Caco-2 (cell line): ENCODE measurements around the gene GRIK4. TPM values are rescaled to one million over a fixed set of nuclear protein-coding genes. Genes with fewer than 3 reads are reported as not detected.

Source experiments
- BruUV-seq: library from RNA; stranded (reverse); fragments of 400-500 nt; replicated peaks from 2 replicates; lab custom pipeline; 2021; lab: Mats Ljungman, UMichigan
- CTCF ChIA-PET: fragments of 300-600 bp; sonication (Branson Sonifier 250); formaldehyde crosslinking; loops from one replicate; lab custom pipeline; 2022; ENCODE audit warnings: antibody characterized with exemption; lab: Charles Lee
- POLR2A ChIA-PET: fragments of 300-600 bp; sonication (Branson Sonifier 250); formaldehyde crosslinking; loops from one replicate; lab custom pipeline; 2022; ENCODE audit warnings: antibody characterized with exemption; lab: Charles Lee
- DNase-seq, 2 experiments: peaks; one replicate each; pipeline versions ENCODE4 v3.0.0 to v3.0.0-alpha.2; 2020 to 2022
- H3K27me3 ChIP-seq: replicated peaks from 2 replicates; pipeline ENCODE4 v1.6.0; 2011; ENCODE audit warnings: low read length; ENCODE audit not compliant: control insufficient read depth, insufficient read depth
- H3K36me3 ChIP-seq: 2 replicates; pipeline ENCODE4 v1.5.1; 2011; ENCODE audit warnings: low read length; ENCODE audit not compliant: control insufficient read depth, insufficient read depth
- H3K4me1 ChIP-seq: fragments of 250-450 bp; sonication (Bioruptor Pico); 2 replicates; pipeline ENCODE4 v1.5.1; 2020; ENCODE audit warnings: mild to moderate bottlenecking
- H3K4me3 ChIP-seq: 2 replicates; pipeline ENCODE4 v1.5.1; 2011; ENCODE audit warnings: low read depth, mild to moderate bottlenecking, control low read depth, low read length
- H3K9me3 ChIP-seq: fragments of 250-450 bp; sonication (Bioruptor Pico); 2 replicates; pipeline ENCODE4 v1.5.1; 2020; ENCODE audit warnings: mild to moderate bottlenecking, moderate library complexity
- H3K27ac Mint-ChIP-seq: one replicate; pipeline ENCODE4 v1.8.0; 2022; ENCODE audit warnings: mixed read lengths; ENCODE audit not compliant: unreplicated experiment
- H3K27me3 Mint-ChIP-seq: one replicate; pipeline ENCODE4 v1.8.0; 2022; ENCODE audit warnings: mixed read lengths; ENCODE audit not compliant: insufficient read depth, unreplicated experiment
- H3K36me3 Mint-ChIP-seq: one replicate; pipeline ENCODE4 v1.8.0; 2022; ENCODE audit warnings: mild to moderate bottlenecking, mixed read lengths; ENCODE audit not compliant: insufficient read depth, unreplicated experiment
- H3K4me1 Mint-ChIP-seq: one replicate; pipeline ENCODE4 v1.8.0; 2022; ENCODE audit warnings: low read depth, mixed read lengths; ENCODE audit not compliant: unreplicated experiment
- H3K4me3 Mint-ChIP-seq: one replicate; pipeline ENCODE4 v1.8.0; 2022; ENCODE audit warnings: mild to moderate bottlenecking, moderate library complexity, mixed read lengths; ENCODE audit not compliant: unreplicated experiment
- H3K9me3 Mint-ChIP-seq: one replicate; pipeline ENCODE4 v1.8.0; 2022; ENCODE audit warnings: mixed read lengths; ENCODE audit not compliant: unreplicated experiment
- CTCF ChIP-seq, 2 experiments: fragments of 200-600 bp in 1 of 2; IDR thresholded peaks; 1 replicate in 1 of 2; 2 replicates in 1 of 2; pipeline versions ENCODE4 v1.5.1 to v1.8.0; 2011 to 2022; ENCODE audit warnings: antibody characterized with exemption in 1 of 2, control low read depth in 1 of 2, inconsistent platforms in 1 of 2, low read depth in 1 of 2, low read length in 1 of 2, mild to moderate bottlenecking in 1 of 2, moderate library complexity in 1 of 2; ENCODE audit not compliant: insufficient read depth in 1 of 2, severe bottlenecking in 1 of 2, unreplicated experiment in 1 of 2
- intact Hi-C: fragments of 100-400 bp; cut with micrococcal nuclease; formaldehyde crosslinking; loops from one replicate; pipeline ENCODE4 v1.10.0; 2022; ENCODE audit not compliant: unreplicated experiment
- total RNA-seq: library from RNA; stranded (reverse); gene quantifications from 2 replicates; pipeline ENCODE4 v1.2.3, GENCODE V29; 2022

GRIK4 gene
- total RNA-seq, 1 experiment from 2014 or later: 2.0 TPM

- no peaks in the 10 kb centered on the region for H3K36me3 Mint-ChIP-seq
- Histone ChIP-seq H3K9me3 (no peaks in the 10 kb centered on the region), H3K36me3 (no peaks in the 10 kb centered on the region), H3K4me1 (no peaks in the 10 kb centered on the region), H3K4me3 (no peak overlapping the region), H3K27me3 (no peaks in the 10 kb centered on the region)
- POLR2A ChIA-PET: no interaction called here
- no peak for DNase-seq
- CTCF ChIA-PET: no interaction called here
- no peaks in the 10 kb centered on the region for H3K9me3 Mint-ChIP-seq
- peaks cover 4% of the 10 kb centered on the region for H3K27me3 Mint-ChIP-seq
- H3K4me1 Mint-ChIP-seq: no peaks in the 10 kb centered on the region
- no peak overlapping the region for H3K4me3 Mint-ChIP-seq
- intact Hi-C loops: no loop called here
- H3K27ac Mint-ChIP-seq: no peak overlapping the region
- no TSS peak for BruUV-seq
- no peak for TF ChIP-seq CTCF (IDR thresholded peaks at IDR 0.05; ENCODE audit: insufficient read depth in 1 of 2, low read depth in 1 of 2, low read length in 1 of 2, severe bottlenecking in 1 of 2, unreplicated experiment in 1 of 2)
These were observed 316.3 kb downstream of the GRIK4 start for GRCh38 chr11:120827820-120828219.

- H3K27ac Mint-ChIP-seq: no peak overlapping the region
- Histone ChIP-seq H3K4me3 (no peak overlapping the region), H3K36me3 (no peaks in the 10 kb centered on the region), H3K9me3 (no peaks in the 10 kb centered on the region), H3K4me1 (no peaks in the 10 kb centered on the region), H3K27me3 (no peaks in the 10 kb centered on the region)
- H3K4me1 Mint-ChIP-seq: no peaks in the 10 kb centered on the region
- no peak for DNase-seq
- BruUV-seq: no TSS peak
- H3K27me3 Mint-ChIP-seq: peaks cover 4% of the 10 kb centered on the region
- ChIA-PET CTCF (no interaction called here), POLR2A (no interaction called here)
- H3K4me3 Mint-ChIP-seq: no peak overlapping the region
- intact Hi-C loops: no loop called here
- H3K36me3 Mint-ChIP-seq: no peaks in the 10 kb centered on the region
- no peaks in the 10 kb centered on the region for H3K9me3 Mint-ChIP-seq
- TF ChIP-seq CTCF (IDR thresholded peaks at IDR 0.05; ENCODE audit: insufficient read depth in 1 of 2, low read depth in 1 of 2, low read length in 1 of 2, severe bottlenecking in 1 of 2, unreplicated experiment in 1 of 2): no peak
These were observed 317.3 kb downstream of the GRIK4 start for GRCh38 chr11:120828847-120829246.

GRCh38 chr11:120830085-120830620 is 318.6 kb downstream of the GRIK4 start:
- ChIA-PET POLR2A (no interaction called here), CTCF (no interaction called here)
- Mint-ChIP-seq H3K9me3 (no peaks in the 10 kb centered on the region), H3K36me3 (no peaks in the 10 kb centered on the region), H3K4me3 (no peak overlapping the region), H3K27ac (no peak overlapping the region), H3K4me1 (no peaks in the 10 kb centered on the region), H3K27me3 (peaks cover 4% of the 10 kb centered on the region)
- no TSS peak for BruUV-seq
- intact Hi-C loops: no loop called here
- no peaks in the 10 kb centered on the region for H3K27me3 ChIP-seq
- H3K36me3 ChIP-seq: no peaks in the 10 kb centered on the region
- no peak for DNase-seq
- no peak for TF ChIP-seq CTCF (IDR thresholded peaks at IDR 0.05; ENCODE audit: insufficient read depth in 1 of 2, low read depth in 1 of 2, low read length in 1 of 2, severe bottlenecking in 1 of 2, unreplicated experiment in 1 of 2)
- H3K9me3 ChIP-seq: no peaks in the 10 kb centered on the region
- no peak overlapping the region for H3K4me3 ChIP-seq
- H3K4me1 ChIP-seq: no peaks in the 10 kb centered on the region
